GM18508 (cell line): ENCODE measurements around the gene PTH1R.

Experiments
- ATAC-seq: cut with Tn5 transposase; IDR thresholded peaks from one replicate; pipeline ENCODE4 v1.9.1; 2021; ENCODE audit warnings: moderate number of reproducible peaks; ENCODE audit not compliant: insufficient read depth, unreplicated experiment

Gene PTH1R

GRCh38 chr3:46895761-46896160 lies 18.2 kb downstream of the PTH1R start:
- no peak for ATAC-seq

- ATAC-seq: no peak
Measured at GRCh38 chr3:46896386-46896785, 18.9 kb downstream of the PTH1R start.

- ATAC-seq: no peak
Measured at GRCh38 chr3:46897031-46897430, 19.5 kb downstream of the PTH1R start.

GRCh38 chr3:46897829-46898320 lies 20.4 kb downstream of the PTH1R start:
- ATAC-seq: no peak

GRCh38 chr3:46898321-46899150 lies 21.0 kb downstream of the PTH1R start:
- ATAC-seq: no peak

- no peak for ATAC-seq
Measured at GRCh38 chr3:46899151-46900006, 21.9 kb downstream of the PTH1R start.

GRCh38 chr3:46900007-46900292 lies 22.4 kb downstream of the PTH1R start:
- no peak for ATAC-seq

- ATAC-seq: no peak
Measured at GRCh38 chr3:46900356-46900755, 22.8 kb downstream of the PTH1R start.

- ATAC-seq: no peak
Measured at GRCh38 chr3:46901061-46901460, 23.5 kb downstream of the PTH1R start.

GRCh38 chr3:46901591-46902187 lies 24.2 kb downstream of the PTH1R start:
- no peak for ATAC-seq

- ATAC-seq: no peak
Measured at GRCh38 chr3:46902188-46902631, 24.7 kb downstream of the PTH1R start.

- ATAC-seq: no peak
Measured at GRCh38 chr3:46903341-46904302, 26.1 kb downstream of the PTH1R start.

GRCh38 chr3:46904303-46905212 lies 27.0 kb downstream of the PTH1R start:
- no peak for ATAC-seq

GRCh38 chr3:46905213-46905560 lies 27.7 kb downstream of the PTH1R start:
- no peak for ATAC-seq

- ATAC-seq: no peak
Measured at GRCh38 chr3:46905661-46906451, 28.3 kb downstream of the PTH1R start.

GRCh38 chr3:46906471-46907058 lies 29.0 kb downstream of the PTH1R start:
- no peak for ATAC-seq

- ATAC-seq: no peak
Measured at GRCh38 chr3:46907271-46907670, 29.8 kb downstream of the PTH1R start.

- ATAC-seq: no peak
Measured at GRCh38 chr3:46907960-46908293, 30.4 kb downstream of the PTH1R start.
